ENCODE measurements around the gene ESF1. TPM values are rescaled to one million over a fixed set of nuclear protein-coding genes. Genes with fewer than 3 reads are reported as not detected.
"Not testable (repeated sequence)": the region's sequence is repeated elsewhere in the genome, so short reads cannot be mapped to it uniquely, and the experiment has no call there.

The ESF1 gene
- total RNA-seq, 1 donor from 2014 or later, result 14.0 TPM

DNA sequence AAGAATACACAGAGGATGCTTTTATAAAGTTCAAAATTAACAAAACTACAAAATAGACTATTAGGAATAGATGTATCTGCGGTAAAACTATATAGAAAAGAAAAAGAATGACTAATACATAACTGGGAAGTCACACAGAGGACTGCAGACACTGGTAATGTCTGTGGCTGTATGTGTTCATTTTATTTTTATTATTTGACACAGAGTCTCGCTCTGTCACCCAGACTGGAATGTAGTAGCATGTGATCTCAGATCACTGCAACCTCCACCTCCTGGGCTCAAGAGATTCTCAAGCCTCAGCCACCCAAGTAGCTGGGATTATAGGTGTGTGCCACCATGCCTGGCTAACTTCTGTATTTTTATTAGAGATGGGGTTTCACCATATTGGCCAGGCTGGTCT, 38.9 kb downstream of the ESF1 start:
- H3K36me3 ChIP-seq, result peaks cover 0 to 17% of the 10 kb centered on the region in 2 donors
- TF ChIP-seq POLR2AphosphoS5 (IDR thresholded peaks at IDR 0.05; ENCODE audit: insufficient read depth in 1 of 2, low read depth in 1 of 2) (no peak), POLR2A (IDR thresholded peaks at IDR 0.05) (no peak)
- TF ChIP-seq, protein P1, sequence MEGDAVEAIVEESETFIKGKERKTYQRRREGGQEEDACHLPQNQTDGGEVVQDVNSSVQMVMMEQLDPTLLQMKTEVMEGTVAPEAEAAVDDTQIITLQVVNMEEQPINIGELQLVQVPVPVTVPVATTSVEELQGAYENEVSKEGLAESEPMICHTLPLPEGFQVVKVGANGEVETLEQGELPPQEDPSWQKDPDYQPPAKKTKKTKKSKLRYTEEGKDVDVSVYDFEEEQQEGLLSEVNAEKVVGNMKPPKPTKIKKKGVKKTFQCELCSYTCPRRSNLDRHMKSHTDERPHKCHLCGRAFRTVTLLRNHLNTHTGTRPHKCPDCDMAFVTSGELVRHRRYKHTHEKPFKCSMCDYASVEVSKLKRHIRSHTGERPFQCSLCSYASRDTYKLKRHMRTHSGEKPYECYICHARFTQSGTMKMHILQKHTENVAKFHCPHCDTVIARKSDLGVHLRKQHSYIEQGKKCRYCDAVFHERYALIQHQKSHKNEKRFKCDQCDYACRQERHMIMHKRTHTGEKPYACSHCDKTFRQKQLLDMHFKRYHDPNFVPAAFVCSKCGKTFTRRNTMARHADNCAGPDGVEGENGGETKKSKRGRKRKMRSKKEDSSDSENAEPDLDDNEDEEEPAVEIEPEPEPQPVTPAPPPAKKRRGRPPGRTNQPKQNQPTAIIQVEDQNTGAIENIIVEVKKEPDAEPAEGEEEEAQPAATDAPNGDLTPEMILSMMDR (IDR thresholded peaks at IDR 0.05), result no peak
- no peak for DNase-seq (ENCODE audit: extremely low spot score in 2 of 2)
- intact Hi-C loops (cut with DNase I), result no loop called here
- H3K27ac ChIP-seq, result no peak overlapping the region
- no peaks in the 10 kb centered on the region for H3K9me3 ChIP-seq
- H3K4me3 ChIP-seq, result no peak overlapping the region
- no peaks in the 10 kb centered on the region for H3K4me1 ChIP-seq
- H3K27me3 ChIP-seq, result no peaks in the 10 kb centered on the region

DNA sequence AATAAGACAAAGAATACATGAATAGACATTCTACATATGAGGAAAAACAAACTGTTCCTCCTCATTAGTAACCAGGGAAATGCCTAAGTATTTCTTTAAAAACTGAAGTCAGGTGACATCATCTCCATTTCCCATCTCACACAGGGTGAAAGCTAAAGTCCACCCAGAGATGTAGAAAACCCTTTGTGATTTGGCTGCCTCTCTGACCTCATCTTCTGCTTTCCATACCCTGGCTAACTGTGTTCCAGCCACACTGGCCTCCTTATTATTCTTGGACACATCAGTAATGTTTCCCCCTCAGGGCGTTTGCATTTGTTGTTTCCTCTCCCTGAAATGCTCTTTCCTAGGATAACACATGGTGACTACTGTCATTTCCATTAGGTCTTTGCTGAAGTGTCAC, 40.4 kb downstream of the ESF1 start:
- Histone ChIP-seq H3K36me3 (peaks cover 0 to 21% of the 10 kb centered on the region in 2 donors), H3K27ac (no peak overlapping the region), H3K4me1 (no peaks in the 10 kb centered on the region), H3K9me3 (no peaks in the 10 kb centered on the region), H3K4me3 (no peak overlapping the region), H3K27me3 (no peaks in the 10 kb centered on the region)
- DNase-seq (ENCODE audit: extremely low spot score in 2 of 2), result no peak
- TF ChIP-seq, protein P1 (IDR thresholded peaks at IDR 0.05), result no peak
- no peak for TF ChIP-seq POLR2A (IDR thresholded peaks at IDR 0.05)
- intact Hi-C loops (cut with DNase I), result no loop called here

DNA sequence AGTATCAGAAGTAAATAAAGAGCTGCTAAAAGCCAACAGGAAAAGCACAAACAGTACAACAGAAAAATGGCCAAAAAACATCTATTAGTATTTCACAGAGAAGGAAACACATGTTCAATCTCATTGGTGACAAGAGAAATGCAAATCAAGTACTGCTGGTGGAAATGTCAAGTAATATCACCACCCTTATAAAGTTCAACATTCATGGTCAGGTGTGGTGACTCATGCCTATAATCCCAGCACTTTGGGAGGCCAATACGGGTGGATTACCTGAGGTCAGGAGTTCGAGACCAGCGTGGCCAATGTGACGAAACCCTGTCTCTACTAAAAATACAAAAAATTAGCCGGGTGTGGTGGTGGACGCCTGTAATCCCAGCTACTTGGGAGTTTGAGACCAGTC, 42.8 kb downstream of the ESF1 start:
- Histone ChIP-seq H3K27ac (no peak overlapping the region), H3K27me3 (no peaks in the 10 kb centered on the region), H3K36me3 (peaks cover 0 to 21% of the 10 kb centered on the region in 2 donors), H3K9me3 (no peaks in the 10 kb centered on the region), H3K4me3 (no peak overlapping the region), H3K4me1 (no peaks in the 10 kb centered on the region)
- DNase-seq (ENCODE audit: extremely low spot score in 2 of 2), result no peak
- intact Hi-C loops (cut with DNase I), result no loop called here
- TF ChIP-seq, protein P1 (IDR thresholded peaks at IDR 0.05), result no peak
- no peak for TF ChIP-seq POLR2A (IDR thresholded peaks at IDR 0.05)
- no peak for TF ChIP-seq POLR2AphosphoS5 (IDR thresholded peaks at IDR 0.05; ENCODE audit: insufficient read depth in 1 of 2, low read depth in 1 of 2)

DNA sequence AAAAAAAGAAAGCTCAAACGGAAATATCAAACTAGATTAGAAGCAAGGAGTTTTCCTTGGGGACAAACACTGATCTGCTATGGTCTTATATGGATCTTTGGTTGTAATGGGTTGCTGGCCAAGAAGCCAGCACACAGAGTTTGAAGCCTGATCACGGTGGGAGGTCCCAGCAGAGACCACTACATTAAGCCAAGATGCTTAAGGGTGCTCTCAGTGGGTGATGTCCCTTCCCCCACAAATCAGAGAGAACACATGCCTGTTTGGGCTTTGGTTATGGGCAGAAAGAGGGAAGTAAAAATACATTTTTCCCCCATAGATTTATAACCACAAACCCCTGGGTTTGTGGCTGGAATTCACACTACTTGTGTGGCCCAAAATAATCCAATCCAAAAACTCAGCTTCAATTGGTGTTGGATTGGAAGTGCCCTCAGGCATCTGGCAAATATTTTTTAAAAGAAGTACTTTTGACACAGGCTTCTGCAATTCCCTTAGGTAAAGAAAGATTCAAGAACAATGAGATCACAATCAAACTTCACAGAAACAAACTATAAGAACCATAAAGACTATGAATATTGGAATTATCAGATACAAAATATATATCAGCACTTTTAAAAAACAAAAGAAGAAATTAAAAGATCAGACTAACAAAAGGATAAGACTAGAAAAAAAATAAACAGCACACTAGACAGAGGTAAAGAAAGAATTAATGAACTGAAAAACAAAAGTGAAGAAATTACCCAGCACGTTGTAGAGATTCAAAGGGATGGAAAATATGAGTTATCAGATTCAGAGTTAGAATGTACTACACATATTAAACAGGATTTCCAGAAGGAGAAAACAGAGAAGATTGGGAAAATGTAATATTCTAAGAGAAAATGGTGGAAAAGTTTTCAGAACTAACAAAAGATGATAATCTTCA, 44.7 kb downstream of the ESF1 start:
- Histone ChIP-seq H3K4me3 (no peak overlapping the region), H3K27me3 (no peaks in the 10 kb centered on the region), H3K36me3 (peaks cover 0 to 21% of the 10 kb centered on the region in 2 donors), H3K9me3 (no peaks in the 10 kb centered on the region), H3K27ac (peak overlapping the region; percentile 42), H3K4me1 (no peaks in the 10 kb centered on the region)
- TF ChIP-seq, protein P1 (IDR thresholded peaks at IDR 0.05), result no peak
- TF ChIP-seq POLR2AphosphoS5 (IDR thresholded peaks at IDR 0.05; ENCODE audit: insufficient read depth in 1 of 2, low read depth in 1 of 2), result no peak
- no peak for TF ChIP-seq POLR2A (IDR thresholded peaks at IDR 0.05)
- intact Hi-C loops (cut with DNase I), result no loop called here
- DNase-seq (ENCODE audit: extremely low spot score in 2 of 2), result no peak

DNA sequence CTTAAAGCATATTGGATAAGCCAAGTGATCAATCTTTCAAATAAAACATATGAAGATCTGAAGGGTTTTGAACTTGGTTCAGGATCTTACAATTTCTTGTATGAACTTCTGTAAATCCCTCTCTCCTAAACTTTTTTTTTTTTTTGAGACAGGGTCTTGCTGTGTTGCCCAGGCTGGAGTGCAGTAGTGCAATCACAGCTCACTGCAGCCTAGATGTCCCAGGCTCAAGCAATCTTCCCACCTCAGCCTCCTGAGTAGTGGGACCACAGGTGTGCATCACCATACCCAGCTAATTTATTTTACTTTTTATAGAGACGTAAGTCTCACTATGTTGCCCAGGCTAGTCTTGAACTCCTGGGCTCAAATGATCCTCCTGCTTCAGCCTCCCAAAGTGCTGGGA, 46.5 kb downstream of the ESF1 start:
- DNase-seq (ENCODE audit: extremely low spot score in 2 of 2); H3K4me3 ChIP-seq; intact Hi-C loops (cut with DNase I); H3K27me3 ChIP-seq; H3K4me1 ChIP-seq; H3K9me3 ChIP-seq: not testable (repeated sequence)
- Histone ChIP-seq H3K36me3 (peaks cover 0 to 20% of the 10 kb centered on the region in 2 donors), H3K27ac (peak overlapping the region; percentile 75)

Data from vagina (tissue), 2 donors.